Fibroblast of the aortic adventitia (primary cell): Measurements from ENCODE around the gene H19. TPM values are rescaled to one million over a fixed set of nuclear protein-coding genes. Genes with fewer than 3 reads are reported as not detected.

ENCODE experiments used
- DNase-seq: peaks from one replicate; pipeline ENCODE4 v3.0.0-alpha.2; 2010; ENCODE audit warnings: low read depth
- H3K4me3 ChIP-seq: 2 replicates; pipeline ENCODE4 v1.5.1; 2011; ENCODE audit warnings: low read depth, mild to moderate bottlenecking, control low read depth, low read length, moderate library complexity
- CTCF ChIP-seq: IDR thresholded peaks from 2 replicates; pipeline ENCODE4 v1.5.1; 2011; ENCODE audit warnings: mild to moderate bottlenecking, low read length, control low read depth, inconsistent platforms; ENCODE audit not compliant: insufficient read depth
- total RNA-seq: library from RNA; depleted of rRNA; stranded (reverse); fragments of >200 nt; gene quantifications from 2 replicates; pipeline ENCODE4 v1.2.3, GENCODE V29; 2012; ENCODE audit warnings: low replicate concordance

H19 gene
- total RNA-seq = 80.9 and 1,460 TPM in 2 replicates

DNA sequence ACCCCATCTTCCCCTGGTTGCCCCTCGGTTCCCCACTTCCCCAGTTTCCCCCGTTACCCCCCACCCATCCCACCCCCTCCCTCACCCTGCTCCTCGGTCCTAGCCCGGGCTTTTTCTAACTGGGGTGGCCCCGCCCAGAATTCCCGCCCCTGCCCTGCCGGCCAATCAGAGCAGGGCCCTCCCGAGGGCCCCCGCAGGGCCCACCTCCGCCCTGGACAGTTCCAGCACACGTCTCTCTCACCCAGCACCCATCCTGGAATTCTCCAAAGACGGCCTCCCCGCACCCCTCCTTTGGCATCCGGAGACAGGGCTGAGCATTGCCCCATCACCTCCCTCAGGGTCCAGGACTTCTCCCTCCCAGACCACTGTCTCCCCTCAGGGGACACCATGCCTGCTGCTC, at the start of gene H19:
TSS of gene H19 (minus strand) at position 88 of the 400 bp plus-strand sequence.
- no peak for DNase-seq
- no peak for TF ChIP-seq CTCF
- H3K4me3 ChIP-seq = no peak within 1 kb of the TSS

GRCh38 chr11:2041963-2042362, 44.3 kb upstream of the H19 start:
- TF ChIP-seq CTCF = no peak
- H3K4me3 ChIP-seq = no peak overlapping the region
- DNase-seq = no peak

DNA sequence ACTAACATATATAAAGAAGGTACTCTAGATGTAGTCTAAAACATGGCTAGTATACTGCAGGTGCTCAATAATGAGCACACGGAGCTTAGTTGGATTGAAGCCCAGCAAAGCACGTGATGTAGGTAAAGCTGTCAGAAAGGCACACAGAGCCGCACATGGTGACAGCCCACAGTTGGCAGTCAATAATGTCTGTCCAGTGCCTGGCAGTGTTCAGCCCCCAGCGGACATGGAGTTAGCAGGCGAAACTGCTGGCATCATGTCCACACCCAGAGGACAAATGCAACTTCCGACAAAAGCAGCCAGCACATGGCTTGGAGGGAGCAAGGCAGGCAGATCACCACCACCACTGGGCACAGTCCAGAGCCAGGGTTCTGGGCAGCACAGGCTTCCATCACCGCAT, 43.5 kb upstream of the H19 start:
- no peak for TF ChIP-seq CTCF
- H3K4me3 ChIP-seq = no peak overlapping the region
- DNase-seq = no peak

DNA sequence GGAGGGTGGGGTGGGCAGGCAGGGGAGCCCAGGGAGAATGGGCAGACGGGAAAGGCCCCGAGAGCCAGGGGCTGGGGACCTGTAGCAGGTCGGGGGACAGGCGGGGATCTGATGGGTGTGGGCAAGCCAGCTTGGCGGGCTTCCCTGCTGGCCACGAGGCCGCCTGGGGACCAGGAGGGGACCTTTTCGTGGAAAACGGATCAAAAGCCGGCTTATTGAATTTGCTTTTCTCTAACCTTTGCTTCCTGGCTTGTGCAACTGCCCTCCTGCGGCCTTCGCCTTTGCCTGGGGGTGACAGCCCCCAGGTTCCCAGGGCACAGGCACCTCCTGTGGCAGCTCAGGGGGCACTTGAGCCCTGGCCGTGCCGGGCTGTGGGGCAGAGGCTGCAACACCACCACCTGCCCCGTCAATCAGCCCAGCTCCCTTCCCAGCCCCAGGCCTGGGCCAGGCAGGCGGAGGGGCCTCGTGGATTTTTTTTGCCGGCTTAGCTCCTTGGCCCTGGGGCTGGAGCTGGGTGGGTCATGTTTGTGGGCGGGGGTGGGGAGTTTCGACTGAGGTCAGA, 41.6 kb upstream of the H19 start:
- no peak for DNase-seq
- no peak for TF ChIP-seq CTCF
- no peak overlapping the region for H3K4me3 ChIP-seq

DNA sequence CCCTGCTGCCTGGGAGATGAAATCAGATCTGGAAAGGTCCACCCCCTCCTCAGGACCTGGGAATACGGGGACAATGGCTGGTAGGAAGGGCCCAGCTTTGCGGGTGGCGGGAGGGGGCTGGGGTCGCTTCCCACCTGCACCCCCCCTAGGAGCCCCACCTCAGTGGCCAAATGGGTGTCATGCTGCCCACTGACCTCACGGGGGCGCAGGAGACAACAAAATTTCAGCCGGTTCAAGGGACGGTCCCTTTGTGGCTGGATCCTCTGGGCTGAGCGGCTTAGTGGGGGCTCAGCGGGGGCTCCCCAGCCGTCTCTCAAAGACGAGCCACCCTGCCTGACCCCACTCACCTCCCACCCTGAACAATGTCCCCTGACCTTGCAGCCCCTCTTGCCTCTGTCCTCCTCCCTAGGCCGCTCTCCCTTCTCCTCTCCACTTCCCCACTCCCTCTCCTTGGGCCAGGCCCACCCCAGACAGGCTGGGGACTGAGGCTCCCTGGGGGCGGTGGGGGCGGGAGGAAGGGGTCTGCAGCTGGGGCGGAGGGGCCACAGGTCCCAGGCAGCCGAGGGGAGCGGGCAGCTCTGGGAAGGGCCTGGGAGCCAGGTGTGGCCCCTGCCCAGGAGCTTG, 39.3 kb upstream of the H19 start:
- no peak for DNase-seq
- H3K4me3 ChIP-seq = no peak overlapping the region
- no peak for TF ChIP-seq CTCF

DNA sequence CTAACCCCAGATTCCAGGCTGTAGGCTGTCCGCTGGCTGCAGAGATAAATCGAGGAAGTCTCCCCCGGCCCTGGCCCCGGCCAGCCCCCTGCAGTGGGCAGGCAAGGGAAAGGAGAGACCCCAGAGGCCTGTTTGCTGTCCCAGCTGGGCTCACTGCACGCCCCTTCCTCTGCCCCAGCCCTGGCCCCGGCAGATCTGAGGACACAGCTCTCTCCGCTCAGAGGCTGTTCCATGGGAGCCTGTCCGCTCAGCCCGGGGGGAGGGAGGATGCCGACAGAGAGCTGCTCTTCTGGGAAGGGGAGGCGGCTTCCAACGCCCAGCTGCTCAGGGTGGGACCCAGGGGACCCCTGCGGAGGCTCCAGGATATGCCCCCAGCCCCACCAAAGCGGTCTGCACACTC, 37.7 kb upstream of the H19 start:
- no peak for TF ChIP-seq CTCF
- no peak for DNase-seq
- H3K4me3 ChIP-seq = no peak overlapping the region

GRCh38 chr11:2031058-2031457, 33.4 kb upstream of the H19 start:
- no peak for TF ChIP-seq CTCF
- no peak overlapping the region for H3K4me3 ChIP-seq
- no peak for DNase-seq
